Adrenal gland (tissue), 12 donors: ENCODE results near the gene GRB10. TPM values are rescaled to one million over a fixed set of nuclear protein-coding genes. Genes with fewer than 3 reads are reported as not detected.

Experiments used
- DNase-seq, 7 donors: peaks; one replicate each; pipeline ENCODE4 v3.0.0-alpha.2; 2019 to 2020
- H3K27ac ChIP-seq, 5 donors: fragments of 200-600 bp; sonication (generic) in 4 of 5; 1 replicate in 3 of 5; 2 replicates in 2 of 5; pipeline versions ENCODE4 v1.5.1 to v1.8.0; 2016 to 2020; ENCODE audit warnings: mild to moderate bottlenecking in 1 of 5
- H3K27me3 ChIP-seq: fragments of 200-600 bp; 2 replicates; pipeline ENCODE4 v1.8.0; 2021
- H3K36me3 ChIP-seq, 2 donors: fragments of 200-600 bp; replicated peaks in 1 of 2; 1 replicate in 1 of 2; 2 replicates in 1 of 2; pipeline versions ENCODE4 v1.5.1 to v1.8.0; 2018 to 2022
- H3K4me1 ChIP-seq, 2 donors: fragments of 200-600 bp; replicated peaks in 1 of 2; 1 replicate in 1 of 2; 2 replicates in 1 of 2; pipeline versions ENCODE4 v1.5.1 to v1.8.0; 2018 to 2021
- H3K4me3 ChIP-seq, 4 donors: fragments of 200-600 bp; sonication (generic) in 3 of 4; one replicate each; pipeline ENCODE4 v1.5.1; 2016 to 2018
- H3K9me3 ChIP-seq, 3 donors: fragments of 200-600 bp; sonication (generic) in 1 of 3; replicated peaks in 1 of 3; 1 replicate in 2 of 3; 2 replicates in 1 of 3; pipeline versions ENCODE4 v1.5.1 to v1.8.0; 2016 to 2021
- POLR2A ChIP-seq, 2 donors: fragments of 450-650 bp; IDR thresholded peaks; one replicate each; pipeline ENCODE4 v1.6.1; 2017; ENCODE audit warnings: antibody characterized with exemption in 2 of 2, mild to moderate bottlenecking in 2 of 2, moderate library complexity in 1 of 2
- WGBS, 4 donors: extraction: QIAGEN DNeasy Blood & Tissue Kit in 2 of 4; methylation state at CpG; one replicate each; pipeline versions ENCODE4 v1.1.5 to v1.1.7; 2013 to 2017; 5-methylcytosine and 5-hydroxymethylcytosine counted together
- intact Hi-C, 2 donors: fragments of 100-400 bp; cut with DNase I; formaldehyde crosslinking; loops; one replicate each; pipeline versions ENCODE4 v1.14.1 to v1.15.0; 2022 to 2023
- polyA plus RNA-seq, 3 donors: library from polyadenylated mRNA; stranded (reverse); fragments of 200-250 nt in 2 of 3; fragments of 350-450 nt in 1 of 3; fragmentation: Illumina TruSeq in 1 of 3; extraction: RNeasy Lipid Tissue Mini Kit (QIAGEN cat#74804) in 1 of 3; gene quantifications; one replicate each; pipeline ENCODE4 v1.2.3, GENCODE V29; 2013 to 2014
- total RNA-seq, 9 donors: library from RNA; depleted of rRNA in 4 of 9; stranded (reverse); fragments of >200 nt in 4 of 9; fragments of 120-200 nt in 1 of 9; fragmentation: NEBNext Ultra II Directional in 1 of 9; extraction: Animal tissue kit (Norgen Biotek cat#: 25700) in 1 of 9; gene quantifications; one replicate each; pipeline versions ENCODE4 v1.1.0 to v1.2.4, GENCODE V29; 2013 to 2023
- TF ChIP-seq, protein P1 (sequence below), 6 experiments: fragments of 450-650 bp in 4 of 6; fragments of 200-600 bp in 2 of 6; sonication (generic) in 1 of 6; IDR thresholded peaks; 1 replicate in 5 of 6; 2 replicates in 1 of 6; pipeline versions ENCODE4 v1.5.1 to v1.8.0; 2016 to 2021; ENCODE audit warnings: antibody characterized with exemption in 6 of 6, mild to moderate bottlenecking in 2 of 6, moderate library complexity in 1 of 6
- donor health status: healthy with polysubstance abuse.
- donor health status: Bipolar disorder and iron deficiency.
- donor health status: DM: yes; HTN: yes; CAD: no.
- donor health status: DM: no; HTN: no; CAD: no.
- donor health status: DM: no; HTN: no; CAD: no.
- donor health status: DM: yes; HTN: yes; CAD: no.

GRB10 gene
- total and polyA plus RNA-seq, 12 donors, result 33.5 to 158 (median 67.3) TPM

DNA sequence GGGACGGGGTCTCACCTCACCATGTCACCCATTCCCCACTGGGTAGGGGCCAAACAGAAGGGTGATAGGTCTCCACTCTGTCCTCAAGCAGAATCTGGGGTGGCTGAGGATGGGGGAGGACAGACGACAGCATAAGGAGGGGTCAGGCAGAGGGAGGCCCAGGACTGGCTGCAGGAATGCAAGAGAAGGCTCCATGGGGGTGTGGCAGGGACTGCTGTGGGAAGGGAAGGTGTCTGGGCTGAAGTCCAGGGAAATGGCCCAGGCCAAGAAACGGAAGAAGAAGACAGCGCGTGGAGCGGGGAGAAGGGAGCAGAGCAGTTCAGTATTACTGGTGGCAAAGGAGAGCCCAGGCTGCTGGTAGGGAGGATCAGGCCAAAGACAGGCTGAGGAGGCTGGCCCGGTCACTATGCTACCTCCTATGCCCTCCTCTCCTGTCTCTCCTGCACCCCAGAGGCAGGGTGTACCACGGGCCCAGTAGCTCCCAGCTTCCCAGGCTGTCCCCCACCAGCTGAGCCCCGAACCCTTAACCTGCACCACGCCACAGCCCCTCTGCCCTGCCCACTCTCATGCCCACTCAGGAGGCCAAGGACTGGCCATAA is 60.9 kb downstream of the GRB10 start:
- 79 to 85% (median 81%) methylated on average over 10 of the region's 10 CpGs for WGBS, 4 donors
- peaks cover 11 to 33% of the 10 kb centered on the region in 2 donors for H3K4me1 ChIP-seq
- no peak overlapping the region for H3K4me3 ChIP-seq
- TF ChIP-seq, protein P1, sequence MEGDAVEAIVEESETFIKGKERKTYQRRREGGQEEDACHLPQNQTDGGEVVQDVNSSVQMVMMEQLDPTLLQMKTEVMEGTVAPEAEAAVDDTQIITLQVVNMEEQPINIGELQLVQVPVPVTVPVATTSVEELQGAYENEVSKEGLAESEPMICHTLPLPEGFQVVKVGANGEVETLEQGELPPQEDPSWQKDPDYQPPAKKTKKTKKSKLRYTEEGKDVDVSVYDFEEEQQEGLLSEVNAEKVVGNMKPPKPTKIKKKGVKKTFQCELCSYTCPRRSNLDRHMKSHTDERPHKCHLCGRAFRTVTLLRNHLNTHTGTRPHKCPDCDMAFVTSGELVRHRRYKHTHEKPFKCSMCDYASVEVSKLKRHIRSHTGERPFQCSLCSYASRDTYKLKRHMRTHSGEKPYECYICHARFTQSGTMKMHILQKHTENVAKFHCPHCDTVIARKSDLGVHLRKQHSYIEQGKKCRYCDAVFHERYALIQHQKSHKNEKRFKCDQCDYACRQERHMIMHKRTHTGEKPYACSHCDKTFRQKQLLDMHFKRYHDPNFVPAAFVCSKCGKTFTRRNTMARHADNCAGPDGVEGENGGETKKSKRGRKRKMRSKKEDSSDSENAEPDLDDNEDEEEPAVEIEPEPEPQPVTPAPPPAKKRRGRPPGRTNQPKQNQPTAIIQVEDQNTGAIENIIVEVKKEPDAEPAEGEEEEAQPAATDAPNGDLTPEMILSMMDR (IDR thresholded peaks at IDR 0.05), result no peak
- TF ChIP-seq POLR2A (IDR thresholded peaks at IDR 0.05), result no peak
- H3K27me3 ChIP-seq, result no peaks in the 10 kb centered on the region
- no peaks in the 10 kb centered on the region for H3K36me3 ChIP-seq
- peak in 2 of 7 donors; percentile 41 to 53 for DNase-seq
- peak overlapping the region in 1 of 5 donors; percentile 5 for H3K27ac ChIP-seq
- intact Hi-C loops, result no loop called here
- no peaks in the 10 kb centered on the region for H3K9me3 ChIP-seq

DNA sequence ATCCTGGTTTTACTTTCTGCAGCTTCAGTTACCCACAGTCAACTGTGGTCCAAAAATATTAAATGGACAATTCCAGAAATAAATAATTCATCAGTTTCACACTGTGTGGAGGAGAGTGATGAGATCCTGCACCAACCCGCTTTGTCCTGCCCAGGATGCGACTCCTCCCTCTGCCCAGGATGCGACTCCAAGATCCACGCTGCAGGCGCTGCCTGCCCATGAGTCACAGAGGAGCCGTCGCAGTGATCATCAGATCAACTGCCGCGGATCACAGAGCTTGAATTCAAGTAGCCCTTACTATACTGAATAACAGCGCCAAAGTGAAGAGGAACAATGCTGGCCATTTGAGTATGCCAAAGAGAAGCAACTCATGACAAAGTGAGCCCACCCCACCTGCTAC is 61.5 kb downstream of the GRB10 start:
- intact Hi-C loops, result no loop called here
- Histone ChIP-seq H3K4me3 (no peak overlapping the region), H3K4me1 (peaks cover 11 to 27% of the 10 kb centered on the region in 2 donors), H3K27me3 (no peaks in the 10 kb centered on the region), H3K36me3 (no peaks in the 10 kb centered on the region), H3K9me3 (no peaks in the 10 kb centered on the region), H3K27ac (no peak overlapping the region)
- 85 to 91% (median 87%) methylated on average over 10 of the region's 10 CpGs for WGBS, 4 donors
- peak in 2 of 7 donors; percentile 33 to 41 for DNase-seq
- TF ChIP-seq, protein P1 (IDR thresholded peaks at IDR 0.05), result no peak
- no peak for TF ChIP-seq POLR2A (IDR thresholded peaks at IDR 0.05)

DNA sequence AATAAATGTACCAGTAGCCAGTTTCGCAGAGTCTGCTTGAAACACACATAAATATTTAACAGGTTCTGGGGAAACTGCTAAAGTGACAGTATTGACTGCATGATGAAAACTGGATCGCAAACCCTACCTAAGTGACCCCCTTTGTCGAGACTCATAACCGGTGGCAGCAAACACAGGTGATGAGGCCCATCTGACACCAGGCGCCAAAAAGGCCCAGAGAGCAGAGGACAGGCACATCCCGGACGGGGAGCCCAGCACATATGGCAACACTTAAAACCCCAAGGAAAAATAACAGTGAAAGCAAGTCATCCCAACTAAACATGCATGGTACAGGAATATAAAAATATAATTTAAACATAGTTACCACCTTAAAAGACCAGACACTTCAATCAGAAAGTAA is 62.4 kb downstream of the GRB10 start:
- TF ChIP-seq, protein P1 (IDR thresholded peaks at IDR 0.05), result no peak
- no peak for TF ChIP-seq POLR2A (IDR thresholded peaks at IDR 0.05)
- Histone ChIP-seq H3K36me3 (no peaks in the 10 kb centered on the region), H3K27ac (no peak overlapping the region), H3K4me1 (peaks cover 11 to 18% of the 10 kb centered on the region in 2 donors), H3K9me3 (no peaks in the 10 kb centered on the region), H3K4me3 (no peak overlapping the region), H3K27me3 (no peaks in the 10 kb centered on the region)
- 86 to 94% (median 90%) methylated on average over 7 of the region's 7 CpGs for WGBS, 4 donors
- intact Hi-C loops, result no loop called here
- DNase-seq, result no peak

DNA sequence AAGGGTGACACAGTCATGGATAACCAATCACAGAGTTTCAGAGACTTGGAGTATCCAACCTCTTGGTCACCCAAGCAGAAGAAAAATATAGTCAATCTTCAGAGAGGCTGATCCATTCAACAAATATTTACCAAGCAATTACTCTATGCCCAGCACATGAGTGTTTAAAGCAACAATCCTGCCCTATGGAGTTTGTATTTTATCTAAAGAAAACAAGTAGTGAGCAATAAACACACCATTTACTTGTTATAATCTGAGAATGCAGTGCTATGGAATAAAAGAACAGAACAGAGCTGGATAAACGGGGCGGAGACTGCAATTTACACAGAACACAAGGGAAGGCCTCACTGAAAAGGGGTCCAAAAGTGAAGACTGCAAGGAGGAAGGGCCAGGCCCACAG is 63.8 kb downstream of the GRB10 start:
- H3K36me3 ChIP-seq, result no peaks in the 10 kb centered on the region
- peaks cover 0 to 4% of the 10 kb centered on the region in 2 donors for H3K4me1 ChIP-seq
- no peak for DNase-seq
- WGBS, 4 donors, result 81 to 93% (median 86%) methylated on average over 2 of the region's 2 CpGs
- no peak overlapping the region for H3K4me3 ChIP-seq
- no peaks in the 10 kb centered on the region for H3K9me3 ChIP-seq
- TF ChIP-seq, protein P1 (IDR thresholded peaks at IDR 0.05), result no peak
- TF ChIP-seq POLR2A (IDR thresholded peaks at IDR 0.05), result no peak
- no peaks in the 10 kb centered on the region for H3K27me3 ChIP-seq
- no peak overlapping the region for H3K27ac ChIP-seq
- intact Hi-C loops, result no loop called here
